ENCODE data around the gene VDR.
"Not testable (repeated sequence)": the region's sequence is repeated elsewhere in the genome, so short reads cannot be mapped to it uniquely, and the experiment has no call there.

The VDR gene

DNA sequence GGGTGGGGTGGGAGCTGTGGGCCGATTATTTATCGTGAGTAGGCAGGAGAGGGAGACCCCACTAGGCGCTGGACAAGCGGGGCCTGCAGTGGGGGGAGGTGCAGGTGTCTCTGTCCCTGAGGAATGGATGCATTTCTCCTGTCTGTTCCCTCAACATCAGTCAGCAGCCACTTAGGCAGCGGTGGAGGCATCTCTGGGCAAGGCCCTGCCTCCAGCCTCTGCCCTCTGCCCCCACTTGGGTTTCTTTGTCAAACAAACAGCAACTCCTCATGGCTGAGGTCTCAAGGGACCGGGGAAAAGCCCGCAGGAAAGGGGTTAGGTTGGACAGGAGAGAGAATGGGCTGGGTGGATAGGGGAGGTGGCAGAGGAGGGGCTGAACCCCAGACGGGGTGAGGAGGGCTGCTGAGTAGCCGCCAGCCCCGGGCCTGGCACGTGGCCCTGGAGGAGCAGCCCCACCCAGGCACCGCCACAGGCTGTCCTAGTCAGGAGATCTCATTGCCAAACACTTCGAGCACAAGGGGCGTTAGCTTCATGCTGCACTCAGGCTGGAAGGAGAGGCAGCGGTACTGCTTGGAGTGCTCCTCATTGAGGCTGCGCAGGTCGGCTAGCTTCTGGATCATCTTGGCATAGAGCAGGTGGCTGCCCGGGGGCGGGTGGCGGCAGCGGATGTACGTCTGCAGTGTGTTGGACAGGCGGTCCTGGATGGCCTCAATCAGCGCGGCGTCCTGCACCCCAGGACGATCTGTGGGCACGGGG, 60.4 kb downstream of the VDR start:
- DNase-seq = no peak

DNA sequence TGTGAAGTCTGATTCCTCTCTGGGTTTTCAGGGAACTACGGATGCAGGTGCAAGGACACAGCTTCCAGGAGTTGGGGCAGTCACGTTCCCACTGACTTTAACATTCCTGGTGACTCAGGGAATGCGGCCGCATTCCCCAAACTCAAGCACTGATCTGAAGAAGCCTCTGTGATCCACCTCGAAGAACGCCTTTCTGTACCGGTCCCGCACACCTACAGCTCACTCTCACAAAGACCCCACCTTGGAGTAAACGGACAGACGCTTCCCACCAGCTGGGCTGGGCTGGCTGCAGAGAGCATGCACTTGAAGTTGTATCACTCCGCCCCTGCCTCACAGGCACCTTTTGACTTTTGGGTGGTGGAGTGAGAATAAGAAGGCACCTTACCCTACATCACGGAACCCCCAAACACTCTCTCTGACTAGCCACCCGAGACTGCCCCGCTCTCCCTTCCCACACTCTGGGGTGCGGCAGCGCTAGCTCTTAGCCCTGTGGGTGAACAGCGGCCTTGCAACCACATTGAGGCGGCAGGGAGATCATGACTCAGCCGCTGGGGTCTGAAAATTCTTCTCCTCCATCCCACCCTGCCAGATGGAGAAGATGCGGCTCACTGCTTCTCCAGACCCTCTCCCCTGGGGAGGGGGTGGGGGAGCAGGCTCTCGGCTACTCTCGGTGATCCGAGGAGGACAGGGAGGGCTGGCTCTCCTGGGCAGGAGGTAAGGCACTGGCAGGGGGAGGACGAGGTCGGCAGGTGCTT, 61.4 kb downstream of the VDR start:
- no peak for DNase-seq

GRCh38 chr12:47842543-47842942, 62.3 kb downstream of the VDR start:
- DNase-seq = not testable (repeated sequence)

- no peak for DNase-seq
Observed at GRCh38 chr12:47841910-47842309, 62.9 kb downstream of the VDR start.

DNA sequence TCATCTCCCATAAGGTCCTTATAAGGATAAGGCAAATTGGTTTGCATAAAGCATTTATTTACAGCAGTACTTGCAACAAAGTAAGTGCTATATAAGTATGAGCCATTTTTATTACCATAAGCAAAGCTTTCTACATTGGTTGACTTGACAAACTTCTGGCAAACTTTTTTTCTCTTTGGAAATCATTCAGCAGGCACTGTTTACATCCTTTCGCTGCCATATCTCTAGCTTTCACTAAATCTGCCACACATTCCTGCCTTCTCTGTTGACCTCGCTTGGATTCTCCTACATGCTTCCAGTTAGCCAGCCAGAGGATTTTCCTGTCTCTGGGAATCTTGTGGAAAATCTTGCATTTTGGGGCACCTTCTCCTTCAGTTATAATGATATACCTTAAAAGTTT, 63.3 kb downstream of the VDR start:
- no peak for DNase-seq

DNA sequence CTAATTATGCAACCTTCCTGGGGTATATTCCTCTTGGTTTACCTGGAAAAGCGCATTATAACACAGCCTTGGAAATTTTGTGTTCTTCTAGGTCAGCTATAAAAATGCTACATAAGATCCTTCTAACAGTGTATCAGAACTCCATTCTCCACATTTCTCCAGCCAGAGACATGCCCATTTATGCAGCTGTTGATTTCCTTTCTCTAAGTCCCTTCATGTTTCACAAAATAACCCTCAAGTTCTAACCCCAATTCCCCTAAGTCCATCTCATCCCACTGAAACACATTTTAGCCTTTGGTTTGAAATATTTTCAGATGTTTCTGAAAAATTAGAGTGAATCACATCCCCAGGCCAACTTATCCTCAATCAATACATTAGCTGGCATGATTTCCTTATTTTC, 64.2 kb downstream of the VDR start:
- no peak for DNase-seq

GRCh38 chr12:47839214-47839876, 65.4 kb downstream of the VDR start:
- DNase-seq = no peak

- DNase-seq = peak; percentile 31
Observed at GRCh38 chr12:47838286-47838931, 66.4 kb downstream of the VDR start.

DNA sequence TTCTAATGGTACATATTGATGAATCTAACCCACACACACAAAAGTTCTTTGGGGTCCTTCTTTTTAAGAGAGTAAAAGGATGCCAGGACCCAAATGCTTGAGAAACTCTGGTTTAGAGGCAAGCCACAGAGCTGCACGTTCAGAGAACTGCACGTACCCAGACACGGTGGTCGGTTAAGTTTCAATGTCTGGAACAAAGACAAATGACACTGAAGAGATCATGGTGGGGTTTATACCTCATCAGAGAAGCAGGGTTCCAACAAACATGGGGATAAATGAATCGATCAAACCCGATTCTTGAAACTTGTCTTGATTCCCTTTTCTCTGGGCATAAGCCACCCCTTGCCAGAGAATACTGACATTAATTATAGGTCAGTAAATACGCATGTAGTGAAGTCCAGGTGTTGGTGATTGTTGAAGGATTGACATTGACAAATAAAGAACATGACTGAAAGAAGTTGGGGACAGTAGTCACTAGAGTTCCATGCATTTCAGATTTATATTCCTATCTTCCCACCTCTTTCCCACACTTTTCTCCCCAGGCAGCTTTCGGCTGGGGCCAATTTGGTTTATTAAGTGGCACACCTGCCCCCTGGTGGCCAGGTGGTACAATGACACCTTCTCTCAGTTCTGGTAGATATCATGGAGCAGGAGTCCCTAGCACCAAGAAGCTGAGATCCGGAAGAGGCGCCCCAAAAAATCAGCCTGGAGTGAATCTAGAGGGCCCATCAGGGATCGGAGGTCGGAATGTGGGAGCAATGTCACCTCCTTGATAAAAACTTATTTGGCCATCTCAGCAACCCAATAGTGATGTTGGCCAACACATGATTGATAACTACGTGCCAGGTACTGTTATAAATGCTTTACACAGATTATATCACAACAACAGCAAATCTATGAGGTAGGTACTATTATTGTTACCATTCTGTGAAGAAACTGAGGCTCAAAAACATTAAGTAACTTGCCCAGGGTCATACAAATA, 67.3 kb downstream of the VDR start:
- peak; percentile 61 for DNase-seq

- DNase-seq = no peak
Observed at GRCh38 chr12:47835831-47836155, 69.0 kb downstream of the VDR start.

DNA sequence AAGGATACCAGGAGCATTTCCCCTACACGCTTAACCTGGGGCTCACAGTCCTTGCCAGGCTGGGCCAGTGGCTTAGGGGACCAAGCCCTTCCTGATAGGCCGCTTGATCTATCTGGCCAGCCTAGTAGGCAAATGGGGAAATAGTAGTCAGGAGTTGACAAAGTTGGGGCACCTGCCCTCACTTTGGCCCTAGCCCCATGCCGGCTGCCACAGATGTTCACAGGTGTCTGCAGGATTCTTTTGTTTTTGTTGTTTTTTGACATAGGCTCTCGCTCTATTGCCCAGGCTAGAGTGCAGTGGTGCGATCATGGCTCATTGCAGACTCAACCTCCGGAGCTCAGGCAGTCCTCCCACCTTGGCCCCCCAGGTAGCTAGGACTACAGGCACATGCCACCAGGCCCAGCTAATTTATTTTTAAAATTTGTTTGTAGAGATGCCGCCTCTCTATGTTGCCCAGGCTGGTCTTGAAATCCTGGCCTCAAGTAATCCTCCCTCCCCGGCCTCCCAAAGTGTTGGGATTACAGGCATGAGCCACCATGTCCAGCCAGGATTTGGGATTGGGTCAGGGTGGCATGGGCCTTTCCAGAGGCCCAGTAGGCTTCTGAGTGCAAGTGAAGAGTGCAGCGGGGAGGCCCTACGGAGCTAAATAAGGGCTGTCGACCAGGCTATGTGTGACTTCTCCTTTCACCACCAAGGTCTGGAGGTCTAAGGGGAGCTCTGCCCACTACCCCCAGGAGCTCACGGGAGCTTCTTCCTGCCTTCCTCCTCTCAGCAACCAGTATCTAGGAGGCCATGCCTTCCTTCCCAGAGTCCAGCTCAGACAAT, 69.6 kb downstream of the VDR start:
- no peak for DNase-seq

DNA sequence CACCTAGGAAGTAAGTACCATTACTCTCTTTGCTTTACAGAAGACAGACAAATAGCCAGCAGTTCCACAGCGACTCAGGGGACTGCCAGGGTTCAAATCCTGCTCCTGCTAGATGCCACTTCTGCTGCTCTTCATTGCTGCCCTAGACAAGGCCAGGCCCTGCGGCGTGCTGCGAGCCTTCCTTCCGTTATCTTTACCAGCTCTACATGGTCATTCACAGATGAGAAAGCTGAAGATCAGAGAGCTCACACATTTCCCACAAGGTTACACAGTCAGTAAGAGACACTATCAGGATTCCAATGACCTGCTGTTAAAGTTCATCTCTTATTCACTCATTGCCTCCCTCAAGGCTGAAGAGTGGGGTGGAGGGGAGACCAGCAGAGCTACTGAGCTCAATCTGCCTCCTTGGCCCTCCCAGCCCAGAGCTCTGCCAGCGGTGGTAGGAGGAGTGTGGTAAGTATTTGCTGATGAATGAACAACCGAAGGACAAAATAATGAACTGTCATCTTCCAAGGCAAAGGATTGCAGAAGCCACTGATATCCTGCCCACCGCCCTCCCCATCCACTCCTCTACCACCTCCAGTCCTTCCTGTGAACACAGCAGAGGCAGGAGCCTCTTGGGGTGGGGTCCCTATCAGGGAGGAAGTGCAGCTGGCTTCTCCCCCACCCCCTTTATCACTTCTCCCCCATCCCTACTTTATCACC, 70.4 kb downstream of the VDR start:
- no peak for DNase-seq

DNA sequence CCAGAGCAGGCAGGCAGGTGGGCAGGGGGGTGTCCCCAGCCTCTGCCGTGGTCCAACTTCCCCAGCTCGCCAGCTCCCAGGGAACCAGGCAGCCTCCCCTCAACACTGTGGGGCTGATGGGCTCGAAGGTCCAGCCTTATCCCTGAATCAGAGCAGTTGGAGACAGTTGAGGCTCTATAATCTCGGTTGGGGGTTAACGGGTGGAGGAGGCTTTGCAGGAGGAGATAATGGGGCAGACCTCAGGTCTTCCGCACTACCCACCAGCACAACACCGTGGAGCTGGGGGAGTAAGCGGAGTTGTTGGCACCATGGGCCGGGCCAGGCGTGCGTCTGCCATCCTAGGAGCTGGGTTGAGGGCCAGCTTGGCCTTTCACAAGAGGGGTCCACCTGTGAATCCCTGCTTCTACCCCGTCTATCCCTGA, 71.2 kb downstream of the VDR start:
- DNase-seq = no peak

DNA sequence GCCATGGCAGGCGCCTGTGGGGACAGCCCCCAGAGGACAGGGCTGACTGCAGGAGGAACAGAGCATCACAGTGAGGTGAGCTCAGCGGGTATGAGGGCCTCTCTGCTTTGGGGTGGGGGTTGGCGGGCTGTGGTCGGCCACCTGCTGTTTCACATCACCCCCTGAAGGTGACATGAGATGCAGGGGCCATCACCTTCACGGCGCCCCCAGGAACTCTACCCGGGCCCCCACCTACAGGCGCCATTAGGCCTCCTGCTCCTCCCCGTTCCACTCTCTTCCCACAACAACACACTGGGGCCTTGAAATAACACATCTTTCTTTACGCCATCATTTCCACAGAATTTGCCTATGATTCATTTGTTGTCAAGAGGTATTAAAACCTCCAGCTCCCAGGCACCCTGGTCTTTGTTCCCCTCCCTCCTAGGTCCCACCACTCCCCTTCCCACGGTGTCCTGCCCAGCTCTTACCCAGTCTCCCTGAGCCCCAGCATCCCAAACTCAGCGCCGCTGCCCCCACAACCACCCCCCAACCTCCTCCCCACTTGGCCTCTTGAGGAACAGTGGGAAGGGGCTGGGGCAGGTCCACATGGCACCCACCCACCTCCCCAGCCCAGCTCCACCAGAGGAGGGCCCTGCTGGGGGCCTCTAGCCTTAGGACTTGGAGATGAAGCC, 72.4 kb downstream of the VDR start:
- no peak for DNase-seq

DNA sequence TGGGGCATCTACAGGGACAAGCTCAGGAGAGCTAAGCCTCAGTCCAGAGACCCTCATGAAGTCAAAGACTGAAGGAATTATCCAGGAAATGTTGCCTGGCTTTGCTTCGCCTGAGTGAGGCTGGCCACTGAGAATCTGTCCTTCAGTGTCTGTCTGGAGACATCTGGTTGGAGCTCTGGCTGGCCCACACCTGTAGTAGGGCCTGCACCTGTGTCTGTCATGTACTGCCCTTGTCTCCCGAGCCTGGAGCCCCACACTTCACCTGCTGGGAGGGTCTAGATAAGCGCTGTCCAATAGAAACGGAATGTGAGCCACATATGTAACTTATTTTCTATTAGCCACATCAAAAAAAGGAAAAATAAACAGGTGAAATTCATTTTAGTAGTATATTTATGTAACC, 75.2 kb downstream of the VDR start:
- no peak for DNase-seq

GRCh38 chr12:47828976-47829482, 75.8 kb downstream of the VDR start:
- DNase-seq = no peak

DNA sequence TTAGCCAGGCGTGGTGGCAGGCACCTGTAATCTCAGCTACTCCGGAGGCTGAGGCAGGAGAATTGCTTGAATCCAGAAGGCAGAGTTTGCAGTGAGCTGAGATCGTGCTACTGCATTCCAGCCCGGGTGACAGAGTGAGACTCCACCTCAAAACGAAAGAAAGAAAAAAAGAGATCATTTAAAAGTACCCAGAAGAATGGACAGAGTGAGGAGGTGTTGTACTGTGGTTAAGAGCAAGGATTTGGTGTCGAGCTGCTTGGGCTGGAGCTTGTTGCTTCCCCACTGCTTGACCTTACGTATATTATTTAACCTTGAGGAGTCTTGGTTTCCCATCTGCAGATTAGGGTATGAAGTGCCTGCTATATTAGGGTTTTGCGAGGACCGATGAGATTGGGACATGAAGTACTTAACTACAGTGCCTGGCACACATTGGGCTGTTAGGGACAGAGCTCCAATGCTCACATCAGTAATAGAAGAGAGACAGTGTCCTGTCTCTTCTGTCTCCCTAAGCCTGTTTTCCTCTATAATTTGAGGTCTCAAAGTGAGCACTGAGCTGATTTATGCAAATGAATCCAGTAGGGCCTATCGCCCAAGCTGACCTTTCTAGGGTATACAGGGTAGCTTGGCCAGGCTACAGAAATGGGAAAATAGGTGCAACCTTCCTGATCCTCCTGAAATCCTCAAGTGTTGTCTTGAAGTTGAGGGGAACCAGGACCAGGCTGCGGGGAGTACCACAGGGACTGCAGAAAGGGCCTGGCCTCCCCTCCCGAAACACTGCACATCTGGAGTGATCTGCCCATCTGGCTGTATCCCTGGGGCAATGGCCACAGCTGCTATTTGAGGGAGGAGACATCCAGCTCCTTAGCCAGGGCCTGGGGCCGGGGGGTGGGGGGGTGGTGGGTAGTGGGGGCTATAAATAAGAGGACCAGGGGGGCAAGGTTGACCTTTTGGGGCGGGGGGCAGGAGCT, 76.5 kb downstream of the VDR start:
- no peak for DNase-seq

- no peak for DNase-seq
Observed at GRCh38 chr12:47825173-47825639, 79.6 kb downstream of the VDR start.

GRCh38 chr12:47824635-47825034, 80.2 kb downstream of the VDR start:
- DNase-seq = no peak
